HFF-Myc (cell line): ENCODE results near the gene CDC42SE2.

ENCODE experiments used
- DNase-seq: peaks from one replicate; pipeline ENCODE4 v3.0.0-alpha.2; 2011; ENCODE audit warnings: low read depth; ENCODE audit errors: extremely low read depth
- H3K4me3 ChIP-seq: replicated peaks from 2 replicates; pipeline ENCODE4 v1.5.1; 2011; ENCODE audit warnings: low read depth, mild to moderate bottlenecking, control low read depth, low read length
- CTCF ChIP-seq: IDR thresholded peaks from 2 replicates; pipeline ENCODE4 v1.5.1; 2012; ENCODE audit warnings: mild to moderate bottlenecking, low read depth, low read length, control low read depth; ENCODE audit errors: missing control alignments

CDC42SE2 gene

GRCh38 chr5:131281868-131282234, 18.0 kb downstream of the CDC42SE2 start:
- TF ChIP-seq CTCF, result no peak
- no peak overlapping the region for H3K4me3 ChIP-seq
- DNase-seq, result no peak

GRCh38 chr5:131282235-131282634, 18.4 kb downstream of the CDC42SE2 start:
- H3K4me3 ChIP-seq, result no peak overlapping the region
- TF ChIP-seq CTCF, result no peak
- no peak for DNase-seq

- DNase-seq, result no peak
- H3K4me3 ChIP-seq, result no peak overlapping the region
- TF ChIP-seq CTCF, result no peak
Observed at GRCh38 chr5:131285703-131286399, 22.0 kb downstream of the CDC42SE2 start.

DNA sequence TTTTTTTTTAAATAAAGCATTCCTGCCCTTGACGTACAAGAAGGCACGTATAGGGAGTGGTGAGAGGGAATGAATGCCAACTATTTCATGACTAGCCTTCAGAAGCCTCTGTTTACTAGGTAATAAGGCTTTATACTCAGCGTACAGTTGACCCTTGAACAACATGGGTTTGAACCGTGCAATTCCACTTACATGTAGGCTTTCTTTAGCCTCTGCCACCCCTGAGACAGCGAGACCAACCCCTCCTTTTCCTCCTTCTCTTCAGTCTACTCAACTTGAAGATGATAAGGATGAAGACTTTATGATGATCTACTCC, 22.5 kb downstream of the CDC42SE2 start:
- no peak overlapping the region for H3K4me3 ChIP-seq
- DNase-seq, result no peak
- no peak for TF ChIP-seq CTCF

DNA sequence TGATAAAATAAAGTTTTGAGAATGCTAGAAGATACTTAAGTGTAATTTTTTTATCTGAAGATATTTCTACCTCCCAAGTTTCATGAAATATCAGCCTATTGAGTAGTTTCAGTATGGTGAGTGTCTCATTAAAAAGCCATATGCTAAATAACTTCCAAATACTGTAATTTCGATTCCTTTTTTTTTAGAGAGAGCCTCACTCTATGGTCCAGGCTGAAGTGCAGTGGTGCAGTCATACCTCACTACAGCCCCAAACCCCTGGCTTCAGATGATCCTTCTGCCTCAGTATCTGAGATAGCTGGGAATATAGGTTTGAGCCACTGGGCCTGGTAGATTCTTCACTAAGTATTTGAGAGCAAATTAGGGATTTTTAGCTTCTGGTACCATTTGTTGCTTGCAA, 24.5 kb downstream of the CDC42SE2 start:
- no peak for DNase-seq
- no peak overlapping the region for H3K4me3 ChIP-seq
- no peak for TF ChIP-seq CTCF

GRCh38 chr5:131289738-131290137, 25.9 kb downstream of the CDC42SE2 start:
- no peak for TF ChIP-seq CTCF
- no peak overlapping the region for H3K4me3 ChIP-seq
- no peak for DNase-seq

GRCh38 chr5:131296213-131296672, 32.4 kb downstream of the CDC42SE2 start:
- no peak for DNase-seq
- no peak overlapping the region for H3K4me3 ChIP-seq
- no peak for TF ChIP-seq CTCF
